Pulmonary artery endothelial cell (primary cell): ENCODE data around the gene SIGLEC6. TPM values are rescaled to one million over a fixed set of nuclear protein-coding genes. Genes with fewer than 3 reads are reported as not detected.

Experiments used
- DNase-seq: peaks from one replicate; pipeline ENCODE4 v3.0.0-alpha.2; 2011; ENCODE audit warnings: low read depth, low spot score
- total RNA-seq: library from RNA; depleted of rRNA; stranded (reverse); fragments of >200 nt; gene quantifications from 2 replicates; pipeline ENCODE4 v1.2.3, GENCODE V29; 2014

SIGLEC6 gene
- total RNA-seq = not detected in 2 replicates

- no peak for DNase-seq
Measured at GRCh38 chr19:51531349-51532315, at the start of gene SIGLEC6. SIGLEC6 (minus strand) TSS chr19:51531670; CDS start chr19:51531648, 22 bp downstream.

- no peak for DNase-seq
Measured at GRCh38 chr19:51576850-51577249, 45.4 kb upstream of the SIGLEC6 start.

- DNase-seq = no peak
Measured at GRCh38 chr19:51573331-51573730, 41.9 kb upstream of the SIGLEC6 start.

GRCh38 chr19:51572908-51573307 is 41.4 kb upstream of the SIGLEC6 start:
- peak; percentile 46 for DNase-seq

- DNase-seq = no peak
Measured at GRCh38 chr19:51572410-51572809, 40.9 kb upstream of the SIGLEC6 start.

GRCh38 chr19:51571599-51571998 is 40.1 kb upstream of the SIGLEC6 start:
- no peak for DNase-seq

GRCh38 chr19:51570962-51571575 is 39.6 kb upstream of the SIGLEC6 start, which contains the start of gene ZNF175:
ZNF175 (plus strand) TSS chr19:51571283; CDS start chr19:51573330, 2,047 bp downstream.
- peak; percentile 93 for DNase-seq

DNA sequence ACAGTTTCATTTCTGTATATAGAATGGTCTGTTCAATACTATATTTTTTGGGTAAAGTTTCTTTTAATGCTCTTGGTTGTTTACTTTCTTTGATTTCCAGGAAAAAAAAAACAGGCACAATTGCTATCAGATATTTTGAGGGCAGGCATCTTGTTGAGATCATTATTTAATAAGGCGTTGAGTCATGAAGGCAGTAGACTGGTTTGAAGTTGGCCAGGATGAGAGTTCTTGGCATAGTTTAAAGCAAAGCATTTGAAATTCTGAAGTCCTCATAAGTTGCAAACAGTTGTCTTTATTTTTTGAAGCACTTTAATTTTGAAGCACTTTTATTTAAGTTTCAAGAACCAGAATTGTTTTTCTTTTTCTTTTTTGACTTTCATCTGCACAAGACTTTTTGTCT is 37.0 kb upstream of the SIGLEC6 start:
- DNase-seq = no peak

DNA sequence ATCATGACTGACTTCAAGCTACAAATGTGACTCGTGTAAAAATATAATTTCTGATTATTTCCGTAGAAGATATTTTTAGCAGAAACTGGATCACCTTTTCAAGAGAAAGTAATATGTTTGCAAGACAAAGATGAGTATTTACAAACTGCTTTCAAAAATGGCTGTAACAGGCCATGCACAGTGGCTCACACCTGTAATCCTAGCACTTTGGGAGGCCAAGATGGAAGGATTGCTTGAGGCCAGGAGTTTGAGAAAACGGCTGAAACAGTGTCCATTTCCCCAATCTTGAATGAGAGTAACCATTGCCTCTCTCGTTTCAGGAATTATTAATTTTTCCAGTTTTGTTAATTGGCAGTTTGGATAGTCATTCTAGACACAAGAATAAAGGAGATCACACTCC is 36.1 kb upstream of the SIGLEC6 start:
- DNase-seq = no peak

- no peak for DNase-seq
Measured at GRCh38 chr19:51566489-51567100, 35.1 kb upstream of the SIGLEC6 start.

DNA sequence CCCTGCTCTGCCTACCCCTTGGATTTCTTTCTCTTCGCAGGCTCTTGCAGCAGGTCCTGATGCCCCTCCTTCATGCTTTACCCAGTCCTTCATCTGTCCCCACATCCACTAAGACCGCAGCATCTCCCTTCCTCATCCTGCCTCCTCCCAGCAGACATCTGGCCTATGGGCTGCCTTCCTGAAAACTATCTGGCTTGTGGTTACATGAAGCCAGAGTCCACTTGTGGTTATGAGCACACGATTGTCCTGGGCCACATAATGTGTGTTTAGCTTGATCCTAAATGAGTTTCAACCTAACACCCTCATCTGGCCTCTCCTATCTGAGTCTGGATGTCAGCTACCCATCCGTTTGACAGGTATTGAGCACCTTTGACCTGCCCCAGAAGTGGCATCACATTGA is 34.1 kb upstream of the SIGLEC6 start:
- DNase-seq = no peak

- no peak for DNase-seq
Measured at GRCh38 chr19:51564791-51565190, 33.3 kb upstream of the SIGLEC6 start.

- DNase-seq = no peak
Measured at GRCh38 chr19:51560339-51560738, 28.9 kb upstream of the SIGLEC6 start.

- DNase-seq = no peak
Measured at GRCh38 chr19:51559240-51559639, 27.8 kb upstream of the SIGLEC6 start.

DNA sequence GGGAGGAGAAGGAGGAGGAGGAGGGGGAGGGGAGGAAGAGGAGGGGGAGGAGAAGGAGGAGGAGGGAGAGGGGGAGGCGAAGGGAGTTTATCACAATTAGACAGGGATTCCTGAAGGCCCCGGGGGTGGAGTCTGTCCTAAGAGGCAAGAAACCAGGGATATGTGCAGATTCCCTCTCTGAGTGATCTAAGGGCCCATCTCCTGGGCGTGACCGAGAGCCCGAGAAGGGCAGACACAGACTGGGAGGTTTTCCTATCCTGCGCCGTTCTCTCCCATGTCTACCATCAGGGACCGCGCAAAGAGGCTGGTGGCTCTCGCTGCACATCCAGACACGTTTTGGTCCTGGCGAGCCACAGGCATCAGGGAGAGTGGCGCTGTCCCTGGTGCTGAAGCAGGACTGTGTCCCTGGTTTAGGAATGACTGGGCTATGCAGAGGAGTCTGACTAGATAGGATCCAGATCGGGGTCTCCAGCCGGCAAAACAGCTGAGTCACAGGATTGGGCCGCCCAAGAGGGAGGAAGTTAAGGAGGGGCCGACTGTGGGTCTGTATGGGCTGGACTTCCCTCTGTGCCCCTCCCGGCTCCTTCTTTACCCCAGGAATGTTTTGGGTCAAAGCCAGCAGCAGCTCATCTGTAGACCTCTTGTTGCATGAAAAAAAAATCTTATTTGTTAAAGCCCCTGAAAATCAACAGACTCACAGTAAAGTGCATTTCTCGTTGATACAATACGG is 21.7 kb upstream of the SIGLEC6 start:
- no peak for DNase-seq

GRCh38 chr19:51552608-51552995 is 21.1 kb upstream of the SIGLEC6 start:
- no peak for DNase-seq

DNA sequence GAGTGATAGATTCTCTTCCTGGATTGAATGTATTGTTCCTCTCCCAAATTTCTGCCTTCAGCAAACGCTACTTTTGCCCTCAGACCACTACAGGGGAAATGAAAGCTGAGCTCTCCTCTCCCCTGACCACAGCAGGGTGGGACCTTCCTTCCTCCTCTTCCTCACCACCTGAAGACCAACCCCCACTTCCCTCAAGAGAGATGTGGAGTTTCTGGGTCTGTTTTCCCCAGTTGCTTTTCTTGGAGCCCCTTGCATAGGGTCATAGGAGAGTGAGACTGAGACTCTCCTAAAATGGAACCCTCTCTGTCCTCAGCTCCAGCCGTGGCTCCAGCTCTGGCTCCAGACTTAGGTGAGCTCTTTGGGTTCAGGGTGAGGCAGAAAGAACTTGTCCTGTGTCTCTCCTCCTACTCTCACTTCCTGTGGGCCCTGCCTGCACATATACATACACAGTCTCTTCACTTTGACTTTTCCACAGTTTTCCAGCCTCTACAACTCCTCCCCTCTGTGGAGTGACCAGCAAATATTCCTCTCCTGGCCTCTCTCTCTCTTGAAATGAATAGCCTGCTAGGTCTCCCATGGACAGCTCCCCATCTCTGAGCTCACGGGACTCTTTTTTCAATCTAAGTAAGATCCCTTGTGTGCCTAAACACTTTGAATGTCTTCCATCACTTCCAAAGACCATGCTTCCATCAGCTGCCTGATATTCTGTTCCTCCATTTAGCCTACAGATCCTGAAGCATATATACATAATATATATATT is 20.4 kb upstream of the SIGLEC6 start:
- DNase-seq = no peak

DNA sequence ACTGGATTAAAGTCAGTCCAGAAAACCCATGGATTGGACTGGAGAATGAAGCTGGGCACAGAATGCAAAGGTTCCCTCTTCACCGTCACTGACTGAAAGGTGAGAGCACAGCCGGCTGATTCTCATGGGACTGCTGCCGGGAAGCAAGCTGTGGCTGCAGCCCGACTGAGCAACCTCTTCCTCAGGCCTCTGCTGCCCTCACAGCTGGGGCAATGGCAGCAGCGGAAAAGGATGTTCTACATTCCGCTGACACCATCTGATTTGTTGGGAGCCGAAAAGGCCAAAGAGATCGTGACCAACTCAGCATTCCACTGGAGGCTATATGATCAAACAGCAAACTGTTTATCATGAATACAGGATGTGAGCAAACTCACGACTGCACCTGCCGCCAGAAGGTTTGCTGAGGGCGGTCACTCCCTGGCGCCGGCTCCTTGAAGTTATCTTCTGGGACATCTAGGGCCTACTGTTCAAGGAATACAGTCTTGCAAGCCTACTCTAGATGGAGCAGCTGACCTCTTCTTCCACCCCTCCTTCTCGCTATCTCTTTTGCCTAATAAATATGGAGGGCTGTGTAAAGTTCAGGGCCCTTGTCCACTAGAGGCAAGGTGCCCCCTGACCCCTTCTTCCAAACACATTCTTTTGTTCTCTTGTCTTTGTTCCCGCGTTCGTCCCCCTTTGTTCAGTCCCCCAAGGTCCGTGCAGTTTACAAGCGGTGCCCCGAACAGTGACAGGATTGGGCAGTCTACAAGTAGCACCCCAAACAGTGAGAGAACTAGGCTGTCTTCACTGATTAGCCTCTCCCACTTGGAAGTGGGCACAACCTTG is 19.6 kb upstream of the SIGLEC6 start:
- no peak for DNase-seq

GRCh38 chr19:51549533-51550324 is 18.3 kb upstream of the SIGLEC6 start:
- no peak for DNase-seq
